NCI-H748 treated with DMSO at 0.1 percent for 48 hours (cell line): ENCODE data around the gene SHC1.
A peak's percentile ranks its signal among the peaks of the same experiment; 100 is the strongest.

Source experiments
- DNase-seq: peaks from one replicate; lab custom pipeline; 2025; lab: John Stamatoyannopoulos, UW

Gene SHC1, protein sequence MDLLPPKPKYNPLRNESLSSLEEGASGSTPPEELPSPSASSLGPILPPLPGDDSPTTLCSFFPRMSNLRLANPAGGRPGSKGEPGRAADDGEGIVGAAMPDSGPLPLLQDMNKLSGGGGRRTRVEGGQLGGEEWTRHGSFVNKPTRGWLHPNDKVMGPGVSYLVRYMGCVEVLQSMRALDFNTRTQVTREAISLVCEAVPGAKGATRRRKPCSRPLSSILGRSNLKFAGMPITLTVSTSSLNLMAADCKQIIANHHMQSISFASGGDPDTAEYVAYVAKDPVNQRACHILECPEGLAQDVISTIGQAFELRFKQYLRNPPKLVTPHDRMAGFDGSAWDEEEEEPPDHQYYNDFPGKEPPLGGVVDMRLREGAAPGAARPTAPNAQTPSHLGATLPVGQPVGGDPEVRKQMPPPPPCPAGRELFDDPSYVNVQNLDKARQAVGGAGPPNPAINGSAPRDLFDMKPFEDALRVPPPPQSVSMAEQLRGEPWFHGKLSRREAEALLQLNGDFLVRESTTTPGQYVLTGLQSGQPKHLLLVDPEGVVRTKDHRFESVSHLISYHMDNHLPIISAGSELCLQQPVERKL

DNA sequence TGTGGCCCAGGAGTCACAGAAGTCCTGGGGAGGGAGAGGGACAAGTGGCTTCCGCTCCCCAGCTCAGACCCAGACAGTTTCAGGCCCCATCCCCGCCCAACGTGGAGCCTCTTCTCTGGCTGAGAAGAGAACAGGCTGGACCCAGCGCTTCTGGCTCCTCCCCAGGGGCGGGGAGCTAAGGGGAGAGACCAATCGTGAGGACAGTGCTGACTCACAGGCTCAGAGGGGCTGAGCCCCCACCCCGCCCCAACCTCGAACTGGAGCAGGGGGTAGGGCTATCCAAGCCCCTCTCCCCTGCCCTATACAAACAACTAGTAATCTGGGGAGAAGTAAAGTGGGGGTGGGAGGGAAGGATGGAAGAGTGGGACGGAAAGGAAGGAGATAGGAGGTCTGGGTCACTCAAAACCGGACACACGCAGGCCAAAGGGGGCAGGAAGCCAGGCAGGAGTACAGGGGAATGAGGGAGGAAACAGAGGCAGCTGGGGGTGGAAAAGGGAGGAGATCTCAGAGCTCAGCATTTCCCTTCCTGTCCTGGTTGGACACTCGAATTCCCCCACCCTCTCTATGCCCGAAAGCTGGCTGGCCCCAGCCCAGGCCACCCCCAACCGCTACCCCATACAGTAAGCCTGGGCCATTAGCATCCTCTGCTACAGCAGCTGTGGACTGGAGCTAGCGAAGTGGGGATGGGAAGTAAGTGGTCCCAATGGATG lies at the start of gene SHC1:
SHC1 (minus strand) TSS at position 117 of the 710 bp plus-strand sequence. CDS start 221 bp downstream, outside the sequence.
- DNase-seq, result no peak

DNA sequence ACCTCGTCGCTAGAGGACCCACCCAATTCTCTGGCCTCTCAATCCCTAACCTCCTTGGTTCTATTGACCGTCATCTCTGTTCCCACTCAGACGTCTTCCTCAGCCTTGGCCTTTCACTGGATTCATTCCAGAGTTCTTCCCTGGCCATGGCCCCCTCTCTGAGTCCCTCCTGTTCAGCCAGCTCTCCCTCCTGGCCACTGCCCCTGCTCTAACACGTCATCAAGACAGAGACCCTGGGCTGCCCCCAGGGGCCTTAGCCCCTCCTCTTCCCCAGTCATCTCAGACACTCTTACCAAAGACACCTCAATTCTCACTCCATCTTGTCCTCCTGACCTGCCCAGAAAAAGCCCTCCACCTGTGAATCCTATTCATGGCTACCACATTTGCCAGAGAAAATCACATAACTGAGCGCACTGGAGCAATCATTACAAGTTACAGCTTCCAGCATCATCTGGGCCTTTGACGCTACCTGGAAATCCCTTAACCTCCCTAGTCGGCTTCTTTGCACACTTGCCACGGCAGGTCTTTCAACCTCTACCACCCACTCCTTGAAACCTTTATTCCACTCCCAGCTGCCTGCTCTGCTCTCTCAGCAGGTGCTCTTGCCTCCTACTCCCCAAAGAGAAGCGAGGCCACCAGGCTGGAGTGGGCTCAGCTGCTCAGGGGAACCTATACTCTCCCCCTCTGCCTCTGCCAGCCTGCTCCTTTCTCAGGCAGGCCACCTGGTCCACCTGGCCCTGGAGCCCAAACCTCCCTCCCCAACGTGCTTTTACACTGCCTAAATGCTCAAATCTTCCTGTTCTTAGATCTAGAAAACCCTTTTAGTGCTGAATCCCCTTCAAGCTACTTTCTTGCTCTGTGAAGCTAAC lies 49.1 kb upstream of the SHC1 start:
- DNase-seq, result no peak

DNA sequence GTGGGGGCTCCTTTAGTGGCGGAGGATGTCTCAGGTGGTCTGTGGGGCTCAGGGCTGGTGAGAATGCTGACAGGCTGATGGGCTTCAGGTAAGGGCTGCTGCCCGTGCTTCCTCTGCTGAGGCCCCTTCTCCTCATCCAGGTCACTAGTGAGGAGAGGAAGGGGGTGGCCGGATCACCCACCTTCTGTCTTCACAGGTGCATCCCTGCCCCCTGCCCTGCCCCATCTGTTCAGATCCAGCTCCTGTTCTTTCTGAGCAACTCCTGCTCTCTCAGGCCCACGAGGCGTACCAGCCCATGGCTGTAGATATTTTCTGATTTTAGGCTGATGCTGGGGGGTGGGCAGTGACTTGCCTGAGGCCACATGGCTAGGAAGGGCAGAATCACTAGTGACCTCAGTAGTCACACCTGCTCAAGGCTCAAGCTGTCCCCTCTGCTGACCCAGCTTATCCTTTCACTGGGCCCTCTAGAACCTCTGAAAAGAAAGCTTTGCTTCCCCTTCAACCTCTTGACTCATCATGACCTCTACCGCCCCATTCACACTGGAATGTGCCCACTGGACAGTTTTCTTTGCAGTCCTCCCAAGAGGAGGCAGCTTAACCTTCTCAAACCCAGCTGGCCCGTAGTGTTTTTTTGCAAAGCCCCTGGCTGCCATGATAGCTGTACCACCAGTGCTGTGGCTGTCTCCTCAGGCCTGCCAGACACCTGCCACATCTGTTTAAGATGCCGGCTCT lies 48.2 kb upstream of the SHC1 start:
- no peak for DNase-seq

DNA sequence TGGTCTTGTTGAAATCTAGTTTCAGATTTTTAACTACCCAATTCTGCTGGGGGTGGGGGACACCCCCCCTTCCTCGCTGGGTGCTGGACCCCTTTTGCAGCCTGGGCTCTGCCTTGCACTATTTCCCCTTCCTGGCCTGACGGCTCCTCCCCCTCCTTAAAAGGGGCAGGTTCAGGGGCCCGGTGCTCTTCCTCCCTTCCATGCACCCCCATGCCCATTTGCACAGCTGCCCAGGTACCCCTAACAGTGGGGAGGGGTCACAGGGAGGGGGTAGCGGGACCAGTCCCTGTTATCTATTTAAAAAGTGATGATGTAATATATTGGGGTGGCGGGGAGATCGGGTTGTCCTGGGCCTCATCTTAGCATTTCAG lies 47.4 kb upstream of the SHC1 start:
- no peak for DNase-seq

DNA sequence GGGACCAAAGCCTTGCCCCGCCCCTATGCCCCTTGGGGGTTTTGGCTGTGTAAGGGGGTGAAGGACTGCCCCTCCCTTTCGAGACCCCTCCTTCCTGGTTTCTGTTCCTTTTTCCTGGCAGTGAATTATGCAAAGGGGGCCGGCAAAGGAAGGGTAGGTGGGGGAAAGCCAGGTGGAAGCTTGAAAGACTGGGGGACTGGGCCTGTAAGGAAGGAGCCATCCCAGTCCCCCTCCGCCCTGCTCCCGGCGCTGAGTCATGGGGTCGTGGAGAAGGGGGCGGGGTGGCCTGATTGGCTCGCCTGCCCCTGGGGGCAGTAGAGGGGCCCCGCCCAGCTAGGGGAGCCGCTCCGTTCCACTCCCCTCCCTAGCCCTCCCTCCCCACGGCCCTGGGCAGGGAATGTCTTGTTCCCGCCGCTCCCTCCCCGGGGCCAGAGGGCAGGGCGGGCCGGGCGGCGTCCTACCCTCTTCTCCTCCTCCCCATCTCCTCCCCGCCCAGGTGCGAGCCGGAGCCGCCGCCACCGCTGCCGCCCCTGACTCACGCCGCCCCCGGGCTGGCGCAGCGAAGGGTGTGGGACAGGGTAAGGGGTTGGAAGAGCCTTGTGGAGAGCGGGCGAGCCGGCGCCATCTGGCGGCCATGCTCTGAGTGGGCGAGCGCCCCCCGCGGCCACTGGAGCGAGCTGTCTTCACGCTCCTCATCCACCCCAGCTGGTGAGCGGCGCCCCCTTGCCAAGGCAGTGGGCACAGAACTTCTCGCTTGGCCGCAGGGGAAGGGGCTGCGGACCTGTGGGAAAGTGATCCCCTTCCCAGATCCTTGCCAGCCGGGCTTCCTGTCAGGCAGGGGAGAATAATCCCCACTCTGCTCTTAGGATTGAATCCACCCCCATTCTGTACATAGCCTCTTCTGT lies 46.7 kb upstream of the SHC1 start:
- DNase-seq, result peak; percentile 71

DNA sequence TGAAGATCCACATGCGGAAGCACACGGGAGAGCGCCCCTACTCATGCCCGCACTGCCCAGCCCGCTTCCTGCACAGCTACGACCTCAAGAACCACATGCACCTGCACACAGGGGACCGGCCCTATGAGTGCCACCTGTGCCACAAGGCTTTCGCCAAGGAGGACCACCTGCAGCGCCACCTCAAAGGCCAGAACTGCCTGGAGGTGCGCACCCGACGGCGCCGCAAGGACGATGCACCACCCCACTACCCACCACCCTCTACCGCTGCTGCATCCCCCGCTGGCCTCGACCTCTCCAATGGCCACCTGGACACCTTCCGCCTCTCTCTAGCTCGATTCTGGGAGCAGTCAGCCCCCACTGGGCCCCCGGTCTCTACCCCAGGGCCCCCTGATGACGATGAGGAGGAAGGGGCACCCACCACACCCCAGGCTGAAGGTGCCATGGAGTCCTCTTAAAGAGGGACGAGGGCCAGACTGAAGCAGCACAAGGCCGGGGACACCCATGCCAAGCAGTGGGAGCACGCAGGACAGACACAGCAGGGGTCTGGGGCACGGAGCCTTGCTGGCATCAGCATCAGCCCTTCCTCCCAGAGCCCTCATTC lies 45.8 kb upstream of the SHC1 start:
- DNase-seq, result no peak

DNA sequence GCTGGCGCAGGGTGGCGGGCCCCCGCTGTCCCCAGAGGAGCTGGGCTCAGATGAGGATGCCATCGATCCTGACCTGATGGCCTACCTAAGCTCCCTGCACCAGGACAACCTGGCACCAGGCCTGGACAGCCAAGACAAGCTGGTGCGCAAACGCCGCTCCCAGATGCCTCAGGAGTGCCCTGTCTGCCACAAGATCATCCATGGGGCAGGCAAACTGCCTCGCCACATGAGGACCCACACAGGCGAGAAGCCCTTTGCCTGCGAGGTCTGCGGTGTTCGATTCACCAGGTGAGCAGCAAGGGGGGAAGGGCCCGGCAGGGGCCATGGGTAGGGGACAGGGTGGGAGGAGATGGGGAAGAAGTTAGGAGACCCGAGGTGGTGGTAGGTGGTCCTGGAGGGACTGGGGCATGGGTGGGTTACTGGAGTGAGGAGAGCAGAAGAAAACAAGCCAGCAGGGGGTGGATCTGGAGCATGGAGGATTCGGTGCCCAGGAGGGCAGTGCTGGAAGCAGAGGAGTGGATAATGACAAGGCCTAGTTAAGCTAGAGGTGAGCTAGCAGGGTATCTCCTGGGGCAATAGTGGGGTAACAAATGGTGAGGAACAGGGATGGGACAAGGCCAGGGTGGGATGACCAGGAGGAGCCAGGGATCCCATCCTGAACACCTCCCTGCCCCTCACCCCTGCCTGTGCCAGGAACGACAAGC lies 45.1 kb upstream of the SHC1 start:
- no peak for DNase-seq

DNA sequence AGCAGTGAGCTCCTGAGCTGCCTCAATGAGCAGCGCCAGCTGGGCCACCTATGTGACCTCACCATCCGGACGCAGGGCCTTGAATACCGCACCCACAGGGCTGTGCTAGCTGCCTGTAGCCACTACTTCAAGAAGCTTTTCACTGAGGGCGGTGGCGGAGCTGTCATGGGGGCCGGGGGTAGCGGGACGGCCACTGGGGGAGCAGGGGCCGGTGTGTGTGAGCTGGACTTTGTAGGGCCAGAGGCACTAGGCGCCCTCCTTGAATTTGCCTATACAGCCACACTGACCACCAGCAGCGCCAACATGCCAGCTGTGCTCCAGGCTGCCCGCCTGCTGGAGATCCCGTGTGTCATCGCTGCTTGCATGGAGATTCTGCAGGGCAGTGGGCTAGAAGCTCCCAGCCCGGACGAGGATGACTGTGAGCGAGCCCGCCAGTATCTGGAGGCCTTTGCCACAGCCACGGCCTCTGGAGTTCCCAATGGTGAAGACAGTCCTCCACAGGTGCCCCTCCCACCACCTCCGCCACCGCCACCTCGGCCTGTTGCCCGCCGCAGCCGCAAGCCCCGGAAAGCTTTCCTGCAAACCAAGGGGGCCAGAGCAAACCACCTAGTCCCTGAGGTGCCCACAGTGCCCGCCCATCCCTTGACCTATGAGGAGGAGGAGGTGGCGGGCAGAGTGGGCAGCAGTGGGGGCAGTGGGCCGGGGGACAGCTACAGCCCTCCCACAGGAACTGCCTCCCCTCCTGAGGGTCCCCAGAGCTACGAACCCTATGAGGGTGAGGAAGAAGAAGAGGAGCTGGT lies 44.4 kb upstream of the SHC1 start:
- no peak for DNase-seq

DNA sequence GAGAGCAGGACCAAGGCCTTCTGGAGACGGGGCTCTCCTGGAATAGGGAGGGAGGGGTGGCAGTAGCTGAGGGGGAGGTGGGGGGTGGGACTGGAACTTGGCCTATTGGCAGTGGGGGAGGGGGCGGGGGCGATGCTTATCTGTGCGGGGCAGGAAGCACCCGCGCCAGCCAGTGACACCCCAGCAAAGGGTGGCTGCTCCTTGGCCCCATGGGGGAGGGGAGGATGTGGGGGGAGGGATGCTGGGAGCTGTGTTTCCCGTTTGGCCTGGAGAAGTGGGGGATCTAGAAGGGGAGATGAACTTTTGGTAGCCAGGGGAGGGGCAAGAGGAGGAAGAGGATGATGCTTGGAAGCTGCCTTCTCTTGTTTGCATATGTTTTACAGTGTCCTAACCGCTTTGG lies 43.1 kb upstream of the SHC1 start:
- no peak for DNase-seq

DNA sequence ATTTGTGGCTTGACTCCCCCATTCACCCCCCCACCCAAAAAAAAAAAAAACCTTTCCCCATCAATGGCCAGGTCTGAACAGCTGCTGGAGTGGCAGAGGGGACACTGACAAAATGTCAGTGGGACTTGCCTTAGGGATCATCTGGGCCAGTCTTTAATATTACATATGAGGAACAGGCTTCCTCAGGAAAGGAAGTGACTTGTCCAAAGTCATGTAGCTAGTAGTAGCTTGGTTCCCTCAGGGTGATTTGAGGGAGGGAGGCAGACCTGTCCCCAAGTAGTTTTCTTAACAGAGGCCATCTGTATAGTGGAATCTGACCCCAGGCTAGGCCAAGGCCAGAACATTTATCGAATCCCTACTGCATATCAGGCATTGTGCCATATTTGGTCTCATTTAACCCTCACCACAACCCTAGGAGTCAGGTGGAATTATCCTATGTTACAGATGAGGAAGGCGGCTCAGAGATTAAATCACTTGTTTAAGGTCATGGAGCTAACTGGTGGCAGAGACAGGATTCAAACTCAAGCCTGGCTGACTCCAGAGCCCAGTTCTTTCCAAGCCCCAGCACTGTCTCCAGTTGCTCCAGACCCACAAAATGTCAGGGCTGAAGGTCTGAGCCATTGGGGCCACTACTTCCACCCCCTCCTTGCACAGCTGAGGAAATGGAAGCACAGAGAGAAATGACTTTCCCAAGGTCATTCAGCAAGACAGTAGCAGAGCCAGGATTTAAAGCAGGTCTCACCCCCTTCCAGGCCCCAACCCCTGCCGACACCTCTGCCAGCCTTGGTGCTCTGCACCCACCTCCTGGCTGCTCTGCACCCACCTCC lies 42.4 kb upstream of the SHC1 start:
- no peak for DNase-seq

DNA sequence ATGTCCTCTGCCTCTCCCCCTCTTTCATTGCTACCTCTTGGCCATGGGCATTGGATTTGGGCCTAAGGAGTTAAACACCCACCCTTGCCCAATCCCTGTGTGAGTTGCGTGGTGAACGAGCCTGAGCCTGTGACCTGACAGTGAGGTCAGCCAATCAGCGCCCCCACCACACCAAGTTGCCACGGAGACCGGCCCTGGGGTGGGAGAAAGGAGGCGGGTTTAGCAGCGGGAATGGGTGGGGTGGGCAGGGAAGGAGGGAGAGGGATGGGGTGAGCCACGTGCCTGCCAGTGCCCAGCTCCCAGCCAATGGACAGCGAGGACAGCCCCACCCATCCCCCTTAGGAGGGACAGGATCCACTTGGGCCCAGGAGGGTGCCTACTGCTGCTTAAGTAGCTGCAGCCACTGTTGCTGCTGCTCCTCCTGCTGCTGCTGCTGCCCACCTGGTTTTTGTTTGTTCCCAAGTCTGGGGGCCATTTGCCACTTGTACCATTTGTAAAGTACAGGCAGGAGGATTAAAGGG lies 41.5 kb upstream of the SHC1 start:
- peak; percentile 6 for DNase-seq

DNA sequence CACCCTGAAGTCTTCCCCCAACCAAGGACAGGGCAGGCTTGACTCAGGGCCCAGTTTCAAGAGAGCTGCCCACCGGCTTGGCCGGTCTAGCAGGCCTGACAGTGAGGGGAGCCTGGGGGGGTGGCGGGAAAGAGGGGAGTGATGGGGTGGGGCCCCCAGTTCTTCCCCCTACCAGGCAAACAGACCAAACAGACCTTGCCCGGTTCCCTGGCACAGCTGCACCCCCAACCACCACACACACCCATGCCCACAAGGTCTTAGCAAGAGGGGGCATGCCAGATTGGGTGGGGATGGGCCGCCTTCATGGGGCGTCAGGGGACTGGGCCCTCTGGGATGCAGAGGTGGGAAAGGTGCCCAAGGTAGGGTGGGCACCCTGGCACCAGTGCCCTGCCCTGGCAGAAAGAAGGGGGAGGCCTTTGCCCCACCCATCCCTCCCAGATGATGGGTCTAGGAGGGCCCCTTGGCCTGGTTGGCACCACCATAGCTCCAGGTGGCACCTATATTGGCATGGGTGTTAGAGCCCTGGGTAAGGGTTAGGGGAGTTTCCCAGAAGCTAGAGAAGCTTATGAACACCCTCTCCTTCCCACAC lies 41.0 kb upstream of the SHC1 start:
- no peak for DNase-seq

DNA sequence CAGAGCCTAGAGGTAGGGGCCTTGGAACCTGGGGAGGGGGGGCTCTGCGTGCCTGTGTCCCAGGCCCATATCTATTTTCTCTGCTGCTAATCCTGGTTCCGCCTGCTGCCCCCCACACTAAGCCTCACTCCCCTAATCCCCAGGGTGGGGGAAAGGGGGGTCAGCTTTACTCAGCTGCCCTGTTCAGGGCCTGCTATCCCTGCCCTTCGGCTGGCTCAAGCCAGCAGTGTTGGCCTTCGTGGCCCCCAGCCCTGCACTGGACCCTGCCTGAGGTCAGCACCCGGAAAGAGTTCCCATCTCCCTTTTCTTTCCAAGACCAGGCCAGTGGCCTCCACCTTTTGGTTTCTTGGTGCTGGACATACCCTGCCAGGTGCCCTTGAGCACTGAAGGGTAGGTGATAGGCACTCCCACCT lies 40.5 kb upstream of the SHC1 start:
- no peak for DNase-seq

DNA sequence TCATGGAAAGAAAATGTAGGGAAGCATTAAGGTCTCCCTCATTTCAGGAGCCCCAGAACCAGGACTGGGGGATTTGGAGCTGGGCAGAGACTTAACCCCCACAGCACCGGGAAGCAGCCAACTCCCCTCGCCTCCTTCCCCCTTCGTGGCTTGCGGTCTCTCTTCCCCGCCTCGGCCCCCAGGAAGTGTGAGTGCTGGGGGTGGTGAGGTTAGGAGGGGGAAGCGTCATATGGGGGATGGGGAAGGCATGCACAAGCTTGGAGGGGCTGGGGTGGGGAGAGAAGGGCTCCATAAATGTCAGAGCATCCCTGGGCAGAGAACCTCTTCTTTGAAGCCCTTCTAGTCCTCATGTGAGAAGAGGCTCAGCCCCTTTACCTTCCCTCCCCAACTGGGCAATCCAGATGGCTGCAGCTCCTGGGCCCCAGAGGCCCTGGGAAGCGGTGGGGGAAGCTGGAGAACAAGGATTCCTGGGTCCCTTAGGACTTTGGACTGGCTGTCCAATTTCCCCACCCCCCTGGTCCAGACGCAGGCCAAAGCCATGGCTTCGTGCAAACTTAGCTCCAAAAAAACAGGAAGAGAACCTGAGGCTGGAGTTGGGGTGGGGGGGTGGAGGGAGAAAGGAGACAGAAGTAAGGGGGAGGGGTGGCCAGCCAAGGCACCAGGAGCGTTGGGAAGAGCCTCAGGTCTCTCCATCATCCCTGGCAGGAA lies 39.8 kb upstream of the SHC1 start:
- DNase-seq, result no peak

DNA sequence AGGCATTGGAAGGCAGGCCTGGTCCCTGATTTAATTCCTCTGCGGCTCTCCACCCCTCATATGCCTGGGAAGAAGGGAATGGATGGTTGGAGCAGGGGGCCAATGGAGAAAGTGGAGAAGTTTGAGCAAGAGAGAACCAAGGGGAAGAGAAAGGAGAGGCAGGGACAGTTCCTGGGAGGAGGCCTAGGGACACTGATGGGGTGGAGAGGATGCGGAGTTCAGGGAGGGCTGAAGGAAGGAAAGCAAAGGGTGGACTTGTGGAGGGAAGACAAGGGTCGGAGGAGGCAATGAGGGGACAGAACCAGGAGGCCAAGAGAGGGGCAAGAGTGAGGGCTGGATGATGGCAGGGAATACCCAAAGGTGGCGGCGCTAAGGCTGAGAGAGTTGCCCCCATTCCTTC lies 39.2 kb upstream of the SHC1 start:
- DNase-seq, result no peak

DNA sequence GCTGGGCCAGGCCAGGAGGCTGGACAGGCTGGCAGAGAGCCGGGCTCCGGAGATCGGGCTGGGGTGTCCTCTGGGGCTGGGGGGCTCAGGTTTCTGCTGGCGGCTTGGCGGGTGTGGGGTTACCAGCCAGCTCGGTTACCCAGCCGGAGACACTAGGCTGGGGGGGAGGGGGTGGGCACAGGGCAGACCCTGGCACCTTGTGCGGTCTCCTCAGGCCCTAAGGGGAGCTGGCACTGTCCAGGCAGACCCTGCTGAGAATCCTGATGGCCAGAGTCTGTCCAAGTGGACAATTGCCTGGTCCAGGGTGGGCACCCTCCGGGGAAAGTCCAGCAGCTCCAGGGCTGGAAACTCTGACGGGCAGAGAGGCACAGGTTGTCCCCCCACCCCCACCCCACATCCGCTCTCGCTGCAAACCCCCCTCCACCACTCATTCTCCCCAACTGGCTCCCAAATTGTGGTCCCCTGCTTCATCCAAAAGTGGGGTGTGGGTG lies 38.7 kb upstream of the SHC1 start:
- DNase-seq, result no peak
